BE2C (cell line): ENCODE measurements around the gene ASB16.
"Not testable (repeated sequence)": the region's sequence is repeated elsewhere in the genome, so short reads cannot be mapped to it uniquely, and the experiment has no call there.

Experiments
- DNase-seq: peaks from one replicate; pipeline ENCODE4 v3.0.0-alpha.2; 2020
- H3K27me3 ChIP-seq: fragments of 250-450 bp; sonication (Bioruptor Pico); 2 replicates; pipeline ENCODE4 v1.5.1; 2020; ENCODE audit warnings: mild to moderate bottlenecking
- H3K36me3 ChIP-seq: fragments of 250-450 bp; sonication (Bioruptor Pico); 2 replicates; pipeline ENCODE4 v1.5.1; 2020; ENCODE audit warnings: mild to moderate bottlenecking
- H3K4me1 ChIP-seq: fragments of 250-450 bp; sonication (Bioruptor Pico); 2 replicates; pipeline ENCODE4 v1.5.1; 2020
- H3K4me3 ChIP-seq: 2 replicates; pipeline ENCODE4 v1.5.1; 2011; ENCODE audit warnings: low read depth, low read length
- H3K9me3 ChIP-seq: fragments of 250-450 bp; sonication (Bioruptor Pico); 2 replicates; pipeline ENCODE4 v1.5.1; 2020
- TF ChIP-seq, protein P1 (sequence below): IDR thresholded peaks from 2 replicates; pipeline ENCODE4 v1.5.1; 2012; ENCODE audit warnings: mild to moderate bottlenecking, low read depth, low read length

The ASB16 gene

DNA sequence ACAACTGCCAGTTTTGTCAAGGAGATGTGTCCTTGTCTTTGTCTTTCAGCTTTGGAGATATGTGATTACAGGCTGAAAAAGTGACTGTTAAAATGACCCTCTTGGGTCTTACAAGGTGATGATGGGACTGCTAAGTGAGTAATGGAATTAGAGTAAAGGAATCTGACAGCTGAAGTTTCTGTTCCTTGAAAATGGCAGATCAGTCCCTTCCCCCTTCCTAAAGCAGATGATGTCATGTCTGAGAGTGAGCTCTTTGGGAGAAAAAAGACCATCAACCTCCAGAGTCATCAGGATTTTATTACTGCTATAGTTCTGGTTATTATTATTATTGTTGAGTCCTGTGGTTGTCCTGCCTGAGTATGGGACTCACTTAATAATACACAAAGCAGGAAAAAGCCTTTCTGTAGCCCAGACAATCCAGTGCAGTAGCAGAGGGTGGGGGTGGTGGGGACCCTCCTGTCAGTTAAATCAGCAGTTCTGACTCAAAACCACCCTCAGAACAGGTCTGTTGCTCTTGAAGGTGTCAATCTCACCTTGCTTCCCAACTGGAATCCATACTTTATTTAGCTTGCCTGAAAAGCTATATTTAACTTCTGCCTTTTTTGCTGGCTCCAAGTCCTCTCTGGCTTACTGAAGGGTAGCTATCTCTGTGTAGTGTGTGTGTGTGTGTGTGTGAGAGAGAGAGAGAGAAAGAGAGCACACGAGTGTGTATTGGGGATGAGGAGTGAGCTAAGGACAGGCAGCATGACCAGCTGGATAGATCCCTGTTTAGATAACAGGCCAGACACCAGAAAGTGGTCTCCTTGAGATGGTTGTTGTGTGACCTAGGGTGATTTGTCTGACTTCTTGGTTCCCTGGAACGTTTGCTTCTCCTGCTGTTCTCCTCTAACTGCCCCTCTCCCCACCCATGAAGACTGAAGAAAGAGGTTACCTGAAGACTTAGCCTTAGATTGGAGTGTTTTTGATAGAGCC is 23.8 kb upstream of the ASB16 start:
- peaks cover 13% of the 10 kb centered on the region; the same call in 1 of the 2 replicates for H3K36me3 ChIP-seq
- no peaks in the 10 kb centered on the region for H3K9me3 ChIP-seq
- peaks cover 6% of the 10 kb centered on the region for H3K4me1 ChIP-seq
- DNase-seq, result no peak
- TF ChIP-seq, protein P1, sequence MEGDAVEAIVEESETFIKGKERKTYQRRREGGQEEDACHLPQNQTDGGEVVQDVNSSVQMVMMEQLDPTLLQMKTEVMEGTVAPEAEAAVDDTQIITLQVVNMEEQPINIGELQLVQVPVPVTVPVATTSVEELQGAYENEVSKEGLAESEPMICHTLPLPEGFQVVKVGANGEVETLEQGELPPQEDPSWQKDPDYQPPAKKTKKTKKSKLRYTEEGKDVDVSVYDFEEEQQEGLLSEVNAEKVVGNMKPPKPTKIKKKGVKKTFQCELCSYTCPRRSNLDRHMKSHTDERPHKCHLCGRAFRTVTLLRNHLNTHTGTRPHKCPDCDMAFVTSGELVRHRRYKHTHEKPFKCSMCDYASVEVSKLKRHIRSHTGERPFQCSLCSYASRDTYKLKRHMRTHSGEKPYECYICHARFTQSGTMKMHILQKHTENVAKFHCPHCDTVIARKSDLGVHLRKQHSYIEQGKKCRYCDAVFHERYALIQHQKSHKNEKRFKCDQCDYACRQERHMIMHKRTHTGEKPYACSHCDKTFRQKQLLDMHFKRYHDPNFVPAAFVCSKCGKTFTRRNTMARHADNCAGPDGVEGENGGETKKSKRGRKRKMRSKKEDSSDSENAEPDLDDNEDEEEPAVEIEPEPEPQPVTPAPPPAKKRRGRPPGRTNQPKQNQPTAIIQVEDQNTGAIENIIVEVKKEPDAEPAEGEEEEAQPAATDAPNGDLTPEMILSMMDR, result no peak
- H3K4me3 ChIP-seq, result no peak overlapping the region
- H3K27me3 ChIP-seq, result no peaks in the 10 kb centered on the region

DNA sequence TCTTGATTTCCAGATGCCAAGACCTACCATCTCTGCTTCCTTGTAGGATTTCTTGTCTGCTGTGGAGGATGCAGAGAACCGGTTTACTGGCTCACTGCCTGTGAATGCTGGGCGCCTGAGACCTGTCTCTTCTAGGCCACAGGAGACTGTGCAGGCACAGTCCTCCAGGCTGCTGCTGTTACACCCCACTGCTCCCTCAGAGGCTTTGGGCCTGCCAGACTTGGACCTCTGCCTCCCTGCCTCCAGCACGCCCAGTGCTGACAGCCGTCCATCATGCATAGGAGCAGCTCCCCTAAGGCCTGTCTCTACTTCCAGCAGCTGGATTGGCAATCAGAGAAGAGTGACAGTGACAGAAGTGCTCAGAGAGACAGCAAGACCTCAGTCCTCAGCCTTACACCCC is 22.7 kb upstream of the ASB16 start:
- Histone ChIP-seq H3K27me3 (no peaks in the 10 kb centered on the region), H3K36me3 (peaks cover 18% of the 10 kb centered on the region; the same call in 1 of the 2 replicates), H3K9me3 (no peaks in the 10 kb centered on the region), H3K4me1 (peaks cover 6% of the 10 kb centered on the region), H3K4me3 (no peak overlapping the region)
- DNase-seq, result no peak
- TF ChIP-seq, protein P1, result no peak

DNA sequence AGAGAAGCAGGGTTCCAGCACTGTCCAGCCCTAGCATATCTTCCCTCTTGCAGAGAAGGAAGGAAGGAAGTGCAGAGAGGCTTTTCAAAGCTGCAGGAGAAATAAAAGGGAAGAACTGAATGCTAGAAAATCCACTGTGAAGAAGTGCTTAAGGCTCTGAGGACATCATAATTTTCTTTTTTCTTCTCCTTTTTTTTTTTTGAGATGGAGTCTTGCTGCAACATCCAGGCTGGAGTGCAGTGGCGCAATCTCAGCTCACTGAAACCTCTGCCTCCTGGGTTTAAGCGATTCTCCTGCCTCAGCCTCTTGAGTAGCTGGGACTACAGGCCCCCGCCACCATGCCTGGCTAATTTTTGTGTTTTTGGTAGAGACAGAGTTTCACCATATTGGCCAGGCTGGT is 21.4 kb upstream of the ASB16 start:
- peaks cover 20% of the 10 kb centered on the region; the same call in 1 of the 2 replicates for H3K36me3 ChIP-seq
- not testable (repeated sequence) for H3K27me3 ChIP-seq, H3K9me3 ChIP-seq, H3K4me1 ChIP-seq, DNase-seq, H3K4me3 ChIP-seq

DNA sequence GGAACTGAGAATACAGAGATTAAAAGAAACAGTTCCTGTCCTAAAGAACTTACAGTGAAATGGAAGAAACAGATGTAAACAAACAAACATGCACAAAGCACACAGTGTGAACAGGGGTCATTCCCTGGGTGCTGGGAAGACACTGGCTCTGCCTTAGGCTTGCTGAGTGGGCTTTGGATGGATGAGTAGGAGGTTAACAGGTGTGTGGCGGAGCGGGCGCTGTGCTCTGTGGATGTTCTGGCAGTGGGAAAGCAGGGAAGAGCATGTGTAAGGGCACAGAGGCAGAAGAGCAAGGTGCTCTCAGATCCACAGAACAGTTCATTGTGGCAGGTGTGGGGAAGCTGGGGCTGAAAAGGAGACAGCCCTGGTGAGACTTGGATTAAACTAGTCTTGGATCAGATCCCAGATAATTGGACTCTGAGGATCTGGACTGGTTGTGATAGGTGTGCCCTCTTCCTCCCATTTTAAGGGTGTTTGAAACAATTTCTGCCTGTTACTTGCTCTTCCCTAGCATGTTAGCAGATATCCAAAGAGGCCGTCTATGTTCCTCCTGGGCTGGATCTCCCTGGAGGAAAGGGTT is 20.7 kb upstream of the ASB16 start:
- no peak for DNase-seq
- H3K27me3 ChIP-seq, result no peaks in the 10 kb centered on the region
- peaks cover 6% of the 10 kb centered on the region for H3K4me1 ChIP-seq
- TF ChIP-seq, protein P1, result no peak
- no peak overlapping the region for H3K4me3 ChIP-seq
- peaks cover 21% of the 10 kb centered on the region for H3K36me3 ChIP-seq
- H3K9me3 ChIP-seq, result no peaks in the 10 kb centered on the region

DNA sequence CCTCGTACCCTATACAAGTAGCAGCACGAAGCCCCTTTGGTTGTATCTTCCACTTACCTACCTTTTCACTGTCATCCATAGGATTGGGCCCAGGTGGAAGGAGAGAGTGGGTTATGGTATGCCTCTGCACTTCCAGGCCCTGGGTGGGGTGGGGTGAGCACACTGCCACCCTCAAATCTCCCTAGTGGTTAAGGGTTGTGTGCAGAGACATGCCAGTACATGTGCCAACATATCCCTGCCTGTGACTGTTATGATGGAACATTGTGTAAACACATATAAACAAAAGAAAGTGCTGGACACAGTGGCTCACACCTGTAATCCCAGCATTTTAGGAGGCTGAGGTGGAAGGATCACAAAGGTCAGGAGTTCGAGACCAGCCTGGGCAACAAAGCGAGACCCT is 17.6 kb upstream of the ASB16 start:
- H3K27me3 ChIP-seq, result no peaks in the 10 kb centered on the region
- TF ChIP-seq, protein P1, result no peak
- no peak for DNase-seq
- H3K4me1 ChIP-seq, result no peaks in the 10 kb centered on the region
- peaks cover 21% of the 10 kb centered on the region for H3K36me3 ChIP-seq
- no peaks in the 10 kb centered on the region for H3K9me3 ChIP-seq
- H3K4me3 ChIP-seq, result no peak overlapping the region

DNA sequence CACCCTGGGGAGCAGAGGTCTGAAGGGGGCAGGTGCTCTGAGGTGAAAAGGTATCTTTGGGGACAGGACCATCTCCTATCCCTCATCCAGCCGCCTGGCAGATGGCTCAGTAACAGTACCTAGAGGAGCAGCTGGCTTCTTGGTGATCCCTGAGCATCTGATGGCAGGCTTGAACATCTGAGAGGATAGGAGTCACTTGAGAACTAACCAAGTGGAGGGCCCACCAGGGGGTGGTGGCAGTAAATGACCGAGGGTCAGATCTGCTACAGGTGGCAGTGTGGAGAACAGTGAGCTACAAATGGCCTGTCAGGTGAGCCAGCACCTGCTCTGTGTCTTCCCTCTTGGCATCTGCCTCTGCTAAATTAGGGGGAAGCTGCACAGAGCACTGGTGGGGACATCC is 15.0 kb upstream of the ASB16 start:
- TF ChIP-seq, protein P1, result no peak
- Histone ChIP-seq H3K36me3 (peaks cover 14% of the 10 kb centered on the region), H3K4me3 (no peak overlapping the region), H3K27me3 (no peaks in the 10 kb centered on the region), H3K4me1 (peaks cover 5% of the 10 kb centered on the region; the same call in 1 of the 2 replicates), H3K9me3 (no peaks in the 10 kb centered on the region)
- DNase-seq, result no peak
